Suprapubic skin (tissue), 4 donors: ENCODE data around the gene NPLOC4. TPM values are rescaled to one million over a fixed set of nuclear protein-coding genes. Genes with fewer than 3 reads are reported as not detected.

Source experiments
- DNase-seq, 2 donors: peaks; one replicate each; pipeline ENCODE4 v3.0.0-alpha.2; 2019; ENCODE audit warnings: low spot score in 2 of 2
- H3K27ac ChIP-seq: fragments of 200-600 bp; sonication (generic); one replicate; pipeline ENCODE4 v1.5.1; 2019
- H3K27me3 ChIP-seq: fragments of 200-600 bp; sonication (generic); one replicate; pipeline ENCODE4 v1.5.1; 2019
- H3K36me3 ChIP-seq: fragments of 200-600 bp; sonication (generic); one replicate; pipeline ENCODE4 v1.5.1; 2019
- H3K4me1 ChIP-seq: fragments of 200-600 bp; sonication (generic); one replicate; pipeline ENCODE4 v1.5.1; 2019
- H3K4me3 ChIP-seq: fragments of 200-600 bp; sonication (generic); one replicate; pipeline ENCODE4 v1.5.1; 2019; ENCODE audit warnings: mild to moderate bottlenecking
- H3K9me3 ChIP-seq: fragments of 200-600 bp; sonication (generic); one replicate; pipeline ENCODE4 v1.5.1; 2019
- EP300 ChIP-seq: sonication (generic); formaldehyde crosslinking; IDR thresholded peaks from one replicate; pipeline ENCODE4 v1.6.1; 2017; ENCODE audit warnings: antibody characterized with exemption
- POLR2A ChIP-seq, 2 donors: fragments of 450-650 bp; IDR thresholded peaks; one replicate each; pipeline ENCODE4 v1.6.1; 2017; ENCODE audit warnings: antibody characterized with exemption in 2 of 2, mild to moderate bottlenecking in 2 of 2, moderate library complexity in 2 of 2
- POLR2AphosphoS5 ChIP-seq, 3 donors: sonication (generic); formaldehyde crosslinking; IDR thresholded peaks; one replicate each; pipeline ENCODE4 v1.6.1; 2017; ENCODE audit warnings: antibody characterized with exemption in 3 of 3
- WGBS: methylation state at CpG from one replicate; pipeline ENCODE4 v1.1.5; 2018; 5-methylcytosine and 5-hydroxymethylcytosine counted together
- total RNA-seq, 4 donors: library from RNA; depleted of rRNA; stranded (reverse); fragments of >200 nt; gene quantifications; one replicate each; pipeline ENCODE4 v1.1.0, GENCODE V29; 2016
- TF ChIP-seq, protein P1 (sequence below), 2 donors: fragments of 200-600 bp in 1 of 2; fragments of 450-650 bp in 1 of 2; sonication (generic) in 1 of 2; IDR thresholded peaks; one replicate each; pipeline ENCODE4 v1.5.1; 2016 to 2019; ENCODE audit warnings: antibody characterized with exemption in 2 of 2, mild to moderate bottlenecking in 1 of 2, moderate library complexity in 1 of 2

Gene NPLOC4
- total RNA-seq, 4 donors from 2014 or later: 77.1 to 115 (median 91.7) TPM

- H3K27me3 ChIP-seq: no peaks in the 10 kb centered on the region
- 77% methylated on average over 6 of the region's 6 CpGs for WGBS
- peaks cover 16% of the 10 kb centered on the region for H3K4me1 ChIP-seq
- TF ChIP-seq, protein P1, sequence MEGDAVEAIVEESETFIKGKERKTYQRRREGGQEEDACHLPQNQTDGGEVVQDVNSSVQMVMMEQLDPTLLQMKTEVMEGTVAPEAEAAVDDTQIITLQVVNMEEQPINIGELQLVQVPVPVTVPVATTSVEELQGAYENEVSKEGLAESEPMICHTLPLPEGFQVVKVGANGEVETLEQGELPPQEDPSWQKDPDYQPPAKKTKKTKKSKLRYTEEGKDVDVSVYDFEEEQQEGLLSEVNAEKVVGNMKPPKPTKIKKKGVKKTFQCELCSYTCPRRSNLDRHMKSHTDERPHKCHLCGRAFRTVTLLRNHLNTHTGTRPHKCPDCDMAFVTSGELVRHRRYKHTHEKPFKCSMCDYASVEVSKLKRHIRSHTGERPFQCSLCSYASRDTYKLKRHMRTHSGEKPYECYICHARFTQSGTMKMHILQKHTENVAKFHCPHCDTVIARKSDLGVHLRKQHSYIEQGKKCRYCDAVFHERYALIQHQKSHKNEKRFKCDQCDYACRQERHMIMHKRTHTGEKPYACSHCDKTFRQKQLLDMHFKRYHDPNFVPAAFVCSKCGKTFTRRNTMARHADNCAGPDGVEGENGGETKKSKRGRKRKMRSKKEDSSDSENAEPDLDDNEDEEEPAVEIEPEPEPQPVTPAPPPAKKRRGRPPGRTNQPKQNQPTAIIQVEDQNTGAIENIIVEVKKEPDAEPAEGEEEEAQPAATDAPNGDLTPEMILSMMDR (IDR thresholded peaks at IDR 0.05): no peak
- TF ChIP-seq POLR2A (IDR thresholded peaks at IDR 0.05) (no peak), POLR2AphosphoS5 (IDR thresholded peaks at IDR 0.05) (no peak), EP300 (no peak)
- no peaks in the 10 kb centered on the region for H3K9me3 ChIP-seq
- H3K36me3 ChIP-seq: peaks cover 53% of the 10 kb centered on the region
- H3K4me3 ChIP-seq: no peak overlapping the region
- DNase-seq: no peak
- no peak overlapping the region for H3K27ac ChIP-seq
Measured at GRCh38 chr17:81556863-81557262, 80.0 kb downstream of the NPLOC4 start.

- Histone ChIP-seq H3K4me3 (no peak overlapping the region), H3K36me3 (peaks cover 48% of the 10 kb centered on the region), H3K27ac (no peak overlapping the region), H3K27me3 (no peaks in the 10 kb centered on the region), H3K4me1 (peaks cover 22% of the 10 kb centered on the region), H3K9me3 (no peaks in the 10 kb centered on the region)
- DNase-seq: no peak
- 89% methylated on average over 7 of the region's 9 CpGs for WGBS
- TF ChIP-seq POLR2AphosphoS5 (IDR thresholded peaks at IDR 0.05) (no peak), POLR2A (IDR thresholded peaks at IDR 0.05) (no peak), EP300 (no peak)
- TF ChIP-seq, protein P1 (IDR thresholded peaks at IDR 0.05): no peak
Measured at GRCh38 chr17:81556175-81556691, 80.7 kb downstream of the NPLOC4 start.

GRCh38 chr17:81553616-81554181 lies 83.2 kb downstream of the NPLOC4 start:
- Histone ChIP-seq H3K27me3 (no peaks in the 10 kb centered on the region), H3K9me3 (no peaks in the 10 kb centered on the region), H3K36me3 (peaks cover 37% of the 10 kb centered on the region), H3K4me1 (peaks cover 28% of the 10 kb centered on the region), H3K27ac (peak overlapping the region; percentile 74), H3K4me3 (peak overlapping the region; percentile 99)
- 38% methylated on average over 20 of the region's 24 CpGs for WGBS
- peak in 1 of 2 donors; percentile 80 for DNase-seq
- TF ChIP-seq POLR2AphosphoS5 (IDR thresholded peaks at IDR 0.05): no peak
- no peak for TF ChIP-seq POLR2A (IDR thresholded peaks at IDR 0.05)
- TF ChIP-seq, protein P1 (IDR thresholded peaks at IDR 0.05): no peak
- TF ChIP-seq EP300: no peak

- H3K4me1 ChIP-seq: peaks cover 28% of the 10 kb centered on the region
- H3K9me3 ChIP-seq: no peaks in the 10 kb centered on the region
- peaks cover 36% of the 10 kb centered on the region for H3K36me3 ChIP-seq
- peak; percentile 82 to 90 for DNase-seq
- peak overlapping the region; percentile 99 for H3K4me3 ChIP-seq
- H3K27ac ChIP-seq: peak overlapping the region; percentile 74
- TF ChIP-seq POLR2A (IDR thresholded peaks at IDR 0.05): no peak
- WGBS: 0% methylated on average over 2 of the region's 19 CpGs
- H3K27me3 ChIP-seq: no peaks in the 10 kb centered on the region
Measured at GRCh38 chr17:81553018-81553615, 83.8 kb downstream of the NPLOC4 start.

DNA sequence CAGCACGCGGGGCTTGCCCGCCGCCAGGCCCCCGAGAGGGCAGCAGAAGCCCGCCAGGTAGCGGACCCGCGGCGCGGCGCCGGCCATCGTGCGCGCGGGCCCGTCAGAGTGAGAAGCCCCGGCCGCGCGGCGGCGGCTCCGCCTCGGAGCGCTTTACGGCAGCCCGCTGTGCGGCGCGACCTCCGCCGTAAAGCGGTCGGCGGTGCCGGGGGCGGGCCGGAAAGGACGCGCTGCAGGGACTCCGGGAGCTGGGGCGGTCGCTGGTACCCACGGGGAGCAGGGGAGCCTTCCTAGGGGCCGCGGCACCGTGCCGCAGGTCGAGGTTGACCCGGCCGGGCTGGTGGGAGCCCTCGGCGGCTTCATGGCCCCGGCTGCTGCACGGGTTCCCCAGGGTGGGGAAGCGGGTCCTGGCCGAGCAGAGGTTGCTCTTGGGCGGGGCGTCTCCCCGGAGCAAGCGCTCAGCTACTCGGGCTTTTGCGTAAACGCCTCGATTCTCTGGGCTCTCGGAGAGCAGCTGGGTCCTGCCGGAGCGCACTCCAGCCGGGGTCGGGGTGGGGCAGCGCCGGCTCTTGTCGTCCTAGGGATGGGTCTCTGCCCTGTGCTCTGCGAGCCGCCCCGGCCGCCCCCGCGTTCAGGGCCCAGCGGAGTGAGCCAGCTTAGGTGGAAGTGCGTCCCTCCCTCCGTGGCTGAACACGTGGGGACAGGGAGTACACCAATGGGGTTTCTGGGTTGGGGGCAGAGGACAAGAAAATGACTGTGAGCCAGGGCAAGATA lies 84.5 kb downstream of the NPLOC4 start, which contains the start of gene FAAP100:
FAAP100 (minus strand) TSS at position 110 of the 774 bp plus-strand sequence; CDS start at position 87, 23 bp downstream.
- no CpG with 5 or more reads among the region's 85 CpGs for WGBS
- Histone ChIP-seq H3K27ac (peak within 1 kb of the TSS; percentile 74), H3K27me3 (no peaks in the 10 kb centered on the region), H3K9me3 (no peaks in the 10 kb centered on the region), H3K4me3 (peak within 1 kb of the TSS; percentile 99), H3K36me3 (peaks cover 36% of the 10 kb centered on the region), H3K4me1 (peaks cover 28% of the 10 kb centered on the region)
- peak in 1 of 2 donors; percentile 84 for DNase-seq
- TF ChIP-seq POLR2A (IDR thresholded peaks at IDR 0.05): peak in 1 of 2 donors; percentile 40
- TF ChIP-seq POLR2AphosphoS5 (IDR thresholded peaks at IDR 0.05): peak in 1 of 3 donors; percentile 14
- TF ChIP-seq EP300: no peak
- TF ChIP-seq, protein P1 (IDR thresholded peaks at IDR 0.05): no peak
